Stomach (tissue), 9 donors: ENCODE data around the gene GALNS. TPM values are rescaled to one million over a fixed set of nuclear protein-coding genes. Genes with fewer than 3 reads are reported as not detected.

ENCODE experiments used
- DNase-seq, 2 donors: peaks; one replicate each; pipeline versions ENCODE4 v3.0.0 to v3.0.0-alpha.2; 2013 to 2019
- H3K27ac ChIP-seq, 5 donors: fragments of 200-600 bp in 4 of 5; sonication (generic) in 4 of 5; one replicate each; pipeline ENCODE4 v1.5.1; 2013 to 2019; ENCODE audit warnings: mild to moderate bottlenecking in 1 of 5, moderate library complexity in 1 of 5
- H3K27me3 ChIP-seq, 3 donors: fragments of 200-600 bp; sonication (generic); one replicate each; pipeline ENCODE4 v1.5.1; 2017 to 2019; ENCODE audit warnings: mixed run types in 1 of 3
- H3K36me3 ChIP-seq, 4 donors: fragments of 200-600 bp; sonication (generic); 1 replicate in 3 of 4; 2 replicates in 1 of 4; pipeline ENCODE4 v1.5.1; 2016 to 2019
- H3K4me1 ChIP-seq, 4 donors: fragments of 200-600 bp; sonication (generic); one replicate each; pipeline ENCODE4 v1.5.1; 2016 to 2019
- H3K4me3 ChIP-seq, 4 donors: fragments of 200-600 bp; sonication (generic) in 3 of 4; one replicate each; pipeline ENCODE4 v1.5.1; 2016 to 2019; ENCODE audit warnings: mild to moderate bottlenecking in 1 of 4
- H3K9me3 ChIP-seq, 4 donors: fragments of 200-600 bp; sonication (generic); one replicate each; pipeline ENCODE4 v1.5.1; 2016 to 2019
- CTCF ChIP-seq, 7 experiments: fragments of 450-650 bp in 4 of 7; fragments of 200-600 bp in 3 of 7; sonication (generic) in 3 of 7; IDR thresholded peaks; one replicate each; pipeline ENCODE4 v1.5.1; 2016 to 2019; ENCODE audit warnings: antibody characterized with exemption in 7 of 7, control low read depth in 2 of 7, mild to moderate bottlenecking in 1 of 7
- EP300 ChIP-seq: sonication (generic); formaldehyde crosslinking; IDR thresholded peaks from one replicate; pipeline ENCODE4 v1.6.1; 2017; ENCODE audit warnings: antibody characterized with exemption
- POLR2A ChIP-seq, 4 donors: fragments of 450-650 bp; IDR thresholded peaks; one replicate each; pipeline ENCODE4 v1.6.1; 2016; ENCODE audit warnings: antibody characterized with exemption in 4 of 4, control low read depth in 2 of 4, mild to moderate bottlenecking in 1 of 4, moderate library complexity in 1 of 4
- POLR2AphosphoS5 ChIP-seq, 3 donors: sonication (generic); formaldehyde crosslinking; IDR thresholded peaks; one replicate each; pipeline ENCODE4 v1.6.1; 2016; ENCODE audit warnings: antibody characterized with exemption in 3 of 3
- WGBS, 5 donors: extraction: QIAGEN DNeasy Blood & Tissue Kit in 3 of 5; methylation state at CpG; one replicate each; pipeline versions ENCODE4 v1.1.5 to v1.1.7; 2013 to 2018; 5-methylcytosine and 5-hydroxymethylcytosine counted together
- intact Hi-C: fragments of 100-400 bp; cut with DNase I; formaldehyde crosslinking; loops from one replicate; pipeline ENCODE4 v1.15.1; 2023; ENCODE audit warnings: low total_unique reads
- polyA plus RNA-seq, 3 donors: library from polyadenylated mRNA; stranded (reverse); fragments of 200-250 nt; gene quantifications; one replicate each; pipeline ENCODE4 v1.2.3, GENCODE V29; 2013
- total RNA-seq, 5 donors: library from RNA; depleted of rRNA; stranded (reverse); fragments of >200 nt; gene quantifications; one replicate each; pipeline versions ENCODE4 v1.1.0 to v1.2.3, GENCODE V29; 2014 to 2016
- donor health status: healthy with polysubstance abuse.
- donor health status: Bipolar disorder and iron deficiency.
- donor health status: healthy.

The GALNS gene
- total and polyA plus RNA-seq, 8 donors: 8.6 to 110 (median 28.2) TPM

- Histone ChIP-seq H3K36me3 (peaks cover 0 to 31% (median 26%) of the 10 kb centered on the region in 4 donors), H3K9me3 (no peaks in the 10 kb centered on the region), H3K4me1 (peaks cover 0 to 9% (median 7%) of the 10 kb centered on the region in 4 donors), H3K4me3 (no peak overlapping the region), H3K27ac (no peak overlapping the region), H3K27me3 (peaks cover 0 to 60% (median 28%) of the 10 kb centered on the region in 3 donors)
- WGBS, 5 donors: 89 to 92% (median 91%) methylated on average over 34 of the region's 34 CpGs
- no peak for DNase-seq
- TF ChIP-seq POLR2A (IDR thresholded peaks at IDR 0.05): no peak
- no peak for TF ChIP-seq POLR2AphosphoS5 (IDR thresholded peaks at IDR 0.05)
- no peak for TF ChIP-seq CTCF (IDR thresholded peaks at IDR 0.05)
- TF ChIP-seq EP300: no peak
- intact Hi-C loops: no loop called here
Observed at GRCh38 chr16:88874938-88875599, 18.3 kb upstream of the GALNS start.

GRCh38 chr16:88872650-88873331, 16.0 kb upstream of the GALNS start:
- Histone ChIP-seq H3K27ac (no peak overlapping the region), H3K4me1 (peaks cover 0 to 9% (median 7%) of the 10 kb centered on the region in 4 donors), H3K36me3 (peaks cover 0 to 16% (median 12%) of the 10 kb centered on the region in 4 donors), H3K27me3 (peaks cover 0 to 61% (median 37%) of the 10 kb centered on the region in 3 donors), H3K9me3 (no peaks in the 10 kb centered on the region), H3K4me3 (no peak overlapping the region)
- DNase-seq: no peak
- intact Hi-C loops: no loop called here
- TF ChIP-seq POLR2A (IDR thresholded peaks at IDR 0.05): no peak
- no peak for TF ChIP-seq POLR2AphosphoS5 (IDR thresholded peaks at IDR 0.05)
- TF ChIP-seq CTCF (IDR thresholded peaks at IDR 0.05): no peak
- TF ChIP-seq EP300: no peak
- 70 to 85% (median 71%) methylated on average over 5 to 25 of the region's 25 CpGs for WGBS, 5 donors

GRCh38 chr16:88871730-88872416, 15.1 kb upstream of the GALNS start:
- Histone ChIP-seq H3K9me3 (no peaks in the 10 kb centered on the region), H3K4me3 (no peak overlapping the region), H3K36me3 (peaks cover 0 to 8% (median 7%) of the 10 kb centered on the region in 4 donors), H3K4me1 (peaks cover 0 to 9% (median 7%) of the 10 kb centered on the region in 4 donors), H3K27ac (no peak overlapping the region), H3K27me3 (peaks cover 0 to 62% (median 37%) of the 10 kb centered on the region in 3 donors)
- 68 to 80% (median 72%) methylated on average over 4 to 21 of the region's 21 CpGs for WGBS, 5 donors
- TF ChIP-seq POLR2AphosphoS5 (IDR thresholded peaks at IDR 0.05) (no peak), EP300 (no peak), POLR2A (IDR thresholded peaks at IDR 0.05) (no peak), CTCF (IDR thresholded peaks at IDR 0.05) (no peak)
- intact Hi-C loops: no loop called here
- no peak for DNase-seq

GRCh38 chr16:88871349-88871702, 14.6 kb upstream of the GALNS start:
- TF ChIP-seq EP300 (no peak), CTCF (IDR thresholded peaks at IDR 0.05) (no peak), POLR2A (IDR thresholded peaks at IDR 0.05) (no peak), POLR2AphosphoS5 (IDR thresholded peaks at IDR 0.05) (no peak)
- Histone ChIP-seq H3K27ac (no peak overlapping the region), H3K4me3 (no peak overlapping the region), H3K4me1 (peaks cover 0 to 9% (median 7%) of the 10 kb centered on the region in 4 donors), H3K9me3 (no peaks in the 10 kb centered on the region), H3K27me3 (peaks cover 0 to 66% (median 37%) of the 10 kb centered on the region in 3 donors), H3K36me3 (peaks cover 0 to 2% (median 1%) of the 10 kb centered on the region in 4 donors)
- DNase-seq: no peak
- intact Hi-C loops: no loop called here
- 20 to 31% (median 25%) methylated on average over 6 to 8 of the region's 8 CpGs for WGBS, 5 donors
